Activated CD8-positive, alpha-beta memory T cell treated with anti-CD3 and anti-CD28 coated beads for 48 hours (primary cell): ENCODE measurements around the gene STING1.
"Not testable (repeated sequence)": the region's sequence is repeated elsewhere in the genome, so short reads cannot be mapped to it uniquely, and the experiment has no call there.

Experiments used
- DNase-seq, 3 experiments: peaks; one replicate each; pipeline ENCODE4 v3.0.0-alpha.2; 2020; ENCODE audit warnings: low read depth in 2 of 3, low spot score in 2 of 3

Gene STING1

GRCh38 chr5:139482050-139482889 lies at the start of gene STING1:
STING1 (minus strand) TSS chr5:139482758; CDS start chr5:139481704, 1,054 bp downstream.
- peak in 1 of 3 experiments; percentile 55 for DNase-seq

GRCh38 chr5:139531772-139532169 lies 49.2 kb upstream of the STING1 start:
- DNase-seq = no peak

- not testable (repeated sequence) for DNase-seq
Observed at GRCh38 chr5:139530079-139530478, 47.5 kb upstream of the STING1 start.

- DNase-seq = not testable (repeated sequence)
Observed at GRCh38 chr5:139528695-139529094, 46.1 kb upstream of the STING1 start.

- DNase-seq = not testable (repeated sequence)
Observed at GRCh38 chr5:139527896-139528467, 45.4 kb upstream of the STING1 start.

GRCh38 chr5:139527090-139527470 lies 44.5 kb upstream of the STING1 start:
- DNase-seq = not testable (repeated sequence)

GRCh38 chr5:139526309-139527089 lies 43.9 kb upstream of the STING1 start:
- DNase-seq = not testable (repeated sequence)

- not testable (repeated sequence) for DNase-seq
Observed at GRCh38 chr5:139525586-139526308, 43.2 kb upstream of the STING1 start.

- no peak for DNase-seq
Observed at GRCh38 chr5:139524940-139525585, 42.5 kb upstream of the STING1 start.

GRCh38 chr5:139524446-139524845 lies 41.9 kb upstream of the STING1 start:
- no peak for DNase-seq

- no peak for DNase-seq
Observed at GRCh38 chr5:139523635-139524445, 41.3 kb upstream of the STING1 start.

GRCh38 chr5:139517683-139518564 lies 35.4 kb upstream of the STING1 start:
- peak; percentile 82 to 92 (median 92) for DNase-seq

GRCh38 chr5:139514486-139514856 lies 31.9 kb upstream of the STING1 start:
- DNase-seq = no peak

GRCh38 chr5:139513852-139514485 lies 31.4 kb upstream of the STING1 start:
- no peak for DNase-seq

GRCh38 chr5:139513434-139513833 lies 30.9 kb upstream of the STING1 start:
- DNase-seq = peak; percentile 28 to 49 (median 45)

- no peak for DNase-seq
Observed at GRCh38 chr5:139512786-139513390, 30.3 kb upstream of the STING1 start.

GRCh38 chr5:139504722-139505121 lies 22.2 kb upstream of the STING1 start:
- DNase-seq = not testable (repeated sequence)

- DNase-seq = not testable (repeated sequence)
Observed at GRCh38 chr5:139503879-139504278, 21.3 kb upstream of the STING1 start.
